Endothelial cell of umbilical vein (primary cell): ENCODE data around the gene ARL11. TPM values are rescaled to one million over a fixed set of nuclear protein-coding genes. Genes with fewer than 3 reads are reported as not detected.
A peak's percentile ranks its signal among the peaks of the same experiment; 100 is the strongest.

Experiments used
- BruUV-seq: library from RNA; stranded (reverse); fragments of 400-500 nt; replicated peaks from 2 replicates; lab custom pipeline; 2021; lab: Mats Ljungman, UMichigan
- CTCF ChIA-PET: fragments of 300-600, 350-600 bp; sonication (Branson Sonifier 250); formaldehyde crosslinking; loops from one replicate; lab custom pipeline; 2021; ENCODE audit warnings: antibody characterized with exemption, inconsistent platforms; lab: Charles Lee
- POLR2A ChIA-PET: fragments of 300-600, 350-600 bp; sonication (Branson Sonifier 250); formaldehyde crosslinking; loops from one replicate; lab custom pipeline; 2021; ENCODE audit warnings: antibody characterized with exemption, inconsistent platforms; lab: Charles Lee
- DNase-seq: peaks from one replicate; pipeline ENCODE4 v3.0.0-alpha.2; 2011; ENCODE audit warnings: low read depth, low spot score
- FAIRE-seq: peaks from 2 replicates; lab custom pipeline; 2011; peaks lifted over from hg19 to GRCh38; lab: Jason Lieb, UNC
- H2AFZ ChIP-seq: 2 replicates; pipeline ENCODE4 v1.6.0; 2012; ENCODE audit warnings: low read depth, low read length, control low read depth, inconsistent platforms
- H3K27ac ChIP-seq: 2 replicates; pipeline ENCODE4 v1.5.1; 2011; ENCODE audit warnings: low read depth, mild to moderate bottlenecking, control low read depth, low read length, moderate library complexity; ENCODE audit not compliant: insufficient read depth
- H3K27me3 ChIP-seq, 2 experiments: 2 replicates each; pipeline versions ENCODE4 v1.6.0 to v1.6.1; 2011; ENCODE audit warnings: low read length in 2 of 2, mixed read lengths in 1 of 2; ENCODE audit not compliant: control insufficient read depth in 2 of 2, insufficient read depth in 2 of 2
- H3K36me3 ChIP-seq, 2 experiments: 2 replicates in 1 of 2; 3 replicates in 1 of 2; pipeline ENCODE4 v1.5.1; 2011; ENCODE audit warnings: low read length in 2 of 2, mild to moderate bottlenecking in 1 of 2, moderate library complexity in 1 of 2; ENCODE audit not compliant: control insufficient read depth in 2 of 2, insufficient read depth in 2 of 2; ENCODE audit errors: extremely low read depth in 1 of 2
- H3K4me1 ChIP-seq: 3 replicates; pipeline ENCODE4 v1.5.1; 2011; ENCODE audit warnings: mild to moderate bottlenecking, low read length; ENCODE audit not compliant: control insufficient read depth, insufficient read depth; ENCODE audit errors: extremely low read depth
- H3K4me2 ChIP-seq: 2 replicates; pipeline ENCODE4 v1.6.1; 2011; ENCODE audit warnings: low read length, control low read depth, mixed read lengths; ENCODE audit not compliant: insufficient read depth
- H3K4me3 ChIP-seq, 3 experiments: fragments of 200-600 bp in 1 of 3; sonication (generic), shearing (Covaris generic) in 1 of 3; replicated peaks in 1 of 3; 2 replicates each; pipeline ENCODE4 v1.5.1; 2011 to 2016; ENCODE audit warnings: control low read depth in 3 of 3, low read length in 3 of 3, mild to moderate bottlenecking in 2 of 3, inconsistent platforms in 1 of 3, low read depth in 1 of 3, moderate library complexity in 1 of 3; ENCODE audit not compliant: insufficient read depth in 1 of 3
- H3K79me2 ChIP-seq: 2 replicates; pipeline ENCODE4 v1.6.0; 2012; ENCODE audit warnings: low read length, inconsistent platforms; ENCODE audit not compliant: control insufficient read depth, insufficient read depth
- H3K9ac ChIP-seq: replicated peaks from 2 replicates; pipeline ENCODE3; 2011; ENCODE audit warnings: low read length, control low read depth; ENCODE audit not compliant: insufficient read depth; ENCODE audit errors: extremely low read depth
- H3K9me1 ChIP-seq: replicated peaks from 3 replicates; pipeline ENCODE4 v1.6.0; 2011; ENCODE audit warnings: mild to moderate bottlenecking, low read length; ENCODE audit not compliant: control insufficient read depth, insufficient read depth; ENCODE audit errors: extremely low read depth
- H3K9me3 ChIP-seq: replicated peaks from 2 replicates; pipeline ENCODE4 v1.5.1; 2012; ENCODE audit warnings: low read length, inconsistent platforms; ENCODE audit not compliant: control insufficient read depth, insufficient read depth
- H4K20me1 ChIP-seq: replicated peaks from 2 replicates; pipeline ENCODE3; 2011; ENCODE audit warnings: mild to moderate bottlenecking, low read length; ENCODE audit not compliant: control insufficient read depth, insufficient read depth; ENCODE audit errors: extremely low read depth
- EZH2 ChIP-seq: IDR thresholded peaks from 2 replicates; pipeline ENCODE4 v1.6.1; 2012; ENCODE audit warnings: borderline replicate concordance, low read depth, mild to moderate bottlenecking, moderate library complexity, low read length, inconsistent platforms; ENCODE audit not compliant: severe bottlenecking
- FOS ChIP-seq: IDR thresholded peaks from 2 replicates; pipeline ENCODE4 v1.6.1; 2011; ENCODE audit warnings: mild to moderate bottlenecking, low read length, moderate library complexity, borderline replicate concordance; ENCODE audit not compliant: insufficient read depth
- GATA2 ChIP-seq: IDR thresholded peaks from 2 replicates; pipeline ENCODE4 v1.7.0; 2011; ENCODE audit warnings: low read depth, mild to moderate bottlenecking, moderate library complexity, mixed read lengths, low read length; ENCODE audit not compliant: insufficient read length, insufficient read depth
- MYC ChIP-seq: IDR thresholded peaks from one replicate; pipeline ENCODE4 v1.6.1; 2011; ENCODE audit warnings: mild to moderate bottlenecking, low read depth, low read length
- POLR2A ChIP-seq: IDR thresholded peaks from 2 replicates; pipeline ENCODE4 v1.6.1; 2012; ENCODE audit warnings: low read depth, mild to moderate bottlenecking, control low read depth, low read length
- POLR2AphosphoS5 ChIP-seq: IDR thresholded peaks from 2 replicates; pipeline ENCODE4 v1.6.1; 2012; ENCODE audit warnings: low read depth, mild to moderate bottlenecking, control low read depth, low read length, moderate library complexity; ENCODE audit not compliant: insufficient read depth
- dilution Hi-C: fragments of 300-500 bp; cut with MboI; formaldehyde crosslinking; loops from one replicate; pipeline ENCODE4 v1.15.0; 2019; ENCODE audit warnings: low sequenced_read_pairs; ENCODE audit not compliant: extremely low pct_ligation_motif_present
- intact Hi-C: fragments of 100-400 bp; cut with micrococcal nuclease; formaldehyde crosslinking; loops from one replicate; pipeline ENCODE4 v1.10.0; 2022
- polyA plus RNA-seq, 4 experiments: library from polyadenylated mRNA; depleted of rRNA in 3 of 4; stranded (reverse) in 3 of 4; unstranded in 1 of 4; fragments of >200 nt; gene quantifications; 2 replicates each; pipeline versions ENCODE4 v1.2.1 to v1.2.3, GENCODE V29; 2011 to 2012; ENCODE audit warnings: missing spikeins in 1 of 4
- total RNA-seq: library from RNA; stranded (reverse); gene quantifications from 2 replicates; pipeline ENCODE4 v1.2.3, GENCODE V29; 2021
- TF ChIP-seq, protein P1 (sequence below): IDR thresholded peaks from 2 replicates; pipeline ENCODE4 v1.6.1; 2011; ENCODE audit not compliant: insufficient read depth, insufficient read length
- TF ChIP-seq, protein P2 (sequence below), 2 donors: IDR thresholded peaks; 1 replicate in 1 of 2; 2 replicates in 1 of 2; pipeline ENCODE4 v1.5.1; 2011; ENCODE audit warnings: low read length in 2 of 2, mild to moderate bottlenecking in 2 of 2, moderate library complexity in 2 of 2, control low read depth in 1 of 2, inconsistent platforms in 1 of 2, low read depth in 1 of 2; ENCODE audit not compliant: insufficient read depth in 1 of 2; ENCODE audit errors: extremely low read depth in 1 of 2

The ARL11 gene
- total and polyA plus RNA-seq, 2 donors (not counting 3 experiments of a cell fraction or from before 2014, with no cell fraction given), result 0.06 to 0.20 TPM

GRCh38 chr13:49585220-49586157 lies 42.8 kb upstream of the ARL11 start, which contains the start of gene RCBTB1:
Gene RCBTB1 (minus strand): TSS chr13:49585558. CDS start chr13:49567279, 18,279 bp downstream.
- BruUV-seq, result TSS peak; percentile 75
- peak within 1 kb of the TSS; percentile 85 to 94 (median 89) for H3K4me3 ChIP-seq
- DNase-seq, result peak; percentile 69
- H2AFZ ChIP-seq, result peak within 1 kb of the TSS; percentile 98
- H4K20me1 ChIP-seq, result no peaks in the 10 kb centered on the region
- dilution Hi-C loops (no loop called here), intact Hi-C loops (loop anchor here (5.0 kb wide), 2 partner anchors 283 to 608 kb away; partner anchors contain the start of gene FNDC3A)
- peak; percentile 80 for FAIRE-seq
- CTCF ChIA-PET, result interaction anchor here (1.1 to 2.0 kb wide), 2 partner anchors 21 to 23 kb away, joined by 3 to 12 read pairs; no protein-coding TSS in a partner anchor
- H3K9me3 ChIP-seq, result no peaks in the 10 kb centered on the region
- peaks cover 16% of the 10 kb centered on the region for H3K4me1 ChIP-seq
- no peaks in the 10 kb centered on the region for H3K27me3 ChIP-seq
- TF ChIP-seq POLR2A (peak; percentile 69), POLR2AphosphoS5 (peak; percentile 76), MYC (no peak)
- TF ChIP-seq, protein P1, sequence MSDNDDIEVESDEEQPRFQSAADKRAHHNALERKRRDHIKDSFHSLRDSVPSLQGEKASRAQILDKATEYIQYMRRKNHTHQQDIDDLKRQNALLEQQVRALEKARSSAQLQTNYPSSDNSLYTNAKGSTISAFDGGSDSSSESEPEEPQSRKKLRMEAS, result peak; percentile 80
- peak within 1 kb of the TSS; percentile 65 for H3K9ac ChIP-seq
- peak within 1 kb of the TSS; percentile 64 for H3K27ac ChIP-seq
- peaks cover 19% of the 10 kb centered on the region for H3K79me2 ChIP-seq
- H3K4me2 ChIP-seq, result peak within 1 kb of the TSS; percentile 90
- POLR2A ChIA-PET, result no interaction called here
- no peaks in the 10 kb centered on the region for H3K9me1 ChIP-seq
- H3K36me3 ChIP-seq, result no peaks in the 10 kb centered on the region

DNA sequence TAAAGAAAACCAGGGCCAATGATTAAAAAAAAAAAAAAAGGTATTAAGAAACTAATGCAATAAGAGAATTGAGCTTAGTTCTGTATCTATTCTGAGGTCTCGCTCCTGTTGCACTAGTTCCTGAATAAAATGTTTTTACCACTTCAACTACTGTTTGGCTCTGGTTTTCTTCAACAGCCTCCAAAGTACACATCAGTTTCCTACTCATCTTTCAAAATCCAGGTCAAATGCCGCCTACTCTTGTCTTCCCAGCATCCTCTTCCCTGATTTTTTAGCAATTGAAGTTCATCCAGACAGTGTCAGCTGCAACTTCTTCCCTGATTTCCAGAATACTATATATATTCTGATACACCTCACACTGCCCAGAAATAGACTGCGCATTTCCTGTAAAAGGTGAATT lies 41.6 kb upstream of the ARL11 start:
- intact Hi-C loops (loop anchor here (5.0 kb wide), 2 partner anchors 284 to 609 kb away; partner anchors contain the start of gene FNDC3A), dilution Hi-C loops (no loop called here)
- no peak overlapping the region for H3K4me2 ChIP-seq
- H4K20me1 ChIP-seq, result no peaks in the 10 kb centered on the region
- ChIA-PET CTCF (interaction anchor here (1.1 kb wide), 1 partner anchor 22 kb away, joined by 3 read pairs; no protein-coding TSS in a partner anchor), POLR2A (no interaction called here)
- no peaks in the 10 kb centered on the region for H3K9me3 ChIP-seq
- no peaks in the 10 kb centered on the region for H3K36me3 ChIP-seq
- H3K9me1 ChIP-seq, result no peaks in the 10 kb centered on the region
- H3K27ac ChIP-seq, result no peak overlapping the region
- DNase-seq (no peak), FAIRE-seq (no peak)
- H3K4me3 ChIP-seq, result no peak overlapping the region
- no peaks in the 10 kb centered on the region for H3K27me3 ChIP-seq
- no peak overlapping the region for H3K9ac ChIP-seq
- peaks cover 17% of the 10 kb centered on the region for H3K79me2 ChIP-seq
- peaks cover 16% of the 10 kb centered on the region for H3K4me1 ChIP-seq
- H2AFZ ChIP-seq, result no peak overlapping the region
- BruUV-seq, result no TSS peak
- TF ChIP-seq GATA2 (no peak), MYC (no peak), FOS (no peak), EZH2 (no peak), POLR2AphosphoS5 (no peak), POLR2A (no peak)
- TF ChIP-seq, protein P1, result no peak
- TF ChIP-seq, protein P2, sequence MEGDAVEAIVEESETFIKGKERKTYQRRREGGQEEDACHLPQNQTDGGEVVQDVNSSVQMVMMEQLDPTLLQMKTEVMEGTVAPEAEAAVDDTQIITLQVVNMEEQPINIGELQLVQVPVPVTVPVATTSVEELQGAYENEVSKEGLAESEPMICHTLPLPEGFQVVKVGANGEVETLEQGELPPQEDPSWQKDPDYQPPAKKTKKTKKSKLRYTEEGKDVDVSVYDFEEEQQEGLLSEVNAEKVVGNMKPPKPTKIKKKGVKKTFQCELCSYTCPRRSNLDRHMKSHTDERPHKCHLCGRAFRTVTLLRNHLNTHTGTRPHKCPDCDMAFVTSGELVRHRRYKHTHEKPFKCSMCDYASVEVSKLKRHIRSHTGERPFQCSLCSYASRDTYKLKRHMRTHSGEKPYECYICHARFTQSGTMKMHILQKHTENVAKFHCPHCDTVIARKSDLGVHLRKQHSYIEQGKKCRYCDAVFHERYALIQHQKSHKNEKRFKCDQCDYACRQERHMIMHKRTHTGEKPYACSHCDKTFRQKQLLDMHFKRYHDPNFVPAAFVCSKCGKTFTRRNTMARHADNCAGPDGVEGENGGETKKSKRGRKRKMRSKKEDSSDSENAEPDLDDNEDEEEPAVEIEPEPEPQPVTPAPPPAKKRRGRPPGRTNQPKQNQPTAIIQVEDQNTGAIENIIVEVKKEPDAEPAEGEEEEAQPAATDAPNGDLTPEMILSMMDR (IDR thresholded peaks at IDR 0.05; ENCODE audit: extremely low read depth in 1 of 2, insufficient read depth in 1 of 2, low read depth in 1 of 2, low read length in 2 of 2), result no peak
